ENCODE data around the gene FNDC3A.
A peak's percentile ranks its signal among the peaks of the same experiment; 100 is the strongest.

FNDC3A gene

DNA sequence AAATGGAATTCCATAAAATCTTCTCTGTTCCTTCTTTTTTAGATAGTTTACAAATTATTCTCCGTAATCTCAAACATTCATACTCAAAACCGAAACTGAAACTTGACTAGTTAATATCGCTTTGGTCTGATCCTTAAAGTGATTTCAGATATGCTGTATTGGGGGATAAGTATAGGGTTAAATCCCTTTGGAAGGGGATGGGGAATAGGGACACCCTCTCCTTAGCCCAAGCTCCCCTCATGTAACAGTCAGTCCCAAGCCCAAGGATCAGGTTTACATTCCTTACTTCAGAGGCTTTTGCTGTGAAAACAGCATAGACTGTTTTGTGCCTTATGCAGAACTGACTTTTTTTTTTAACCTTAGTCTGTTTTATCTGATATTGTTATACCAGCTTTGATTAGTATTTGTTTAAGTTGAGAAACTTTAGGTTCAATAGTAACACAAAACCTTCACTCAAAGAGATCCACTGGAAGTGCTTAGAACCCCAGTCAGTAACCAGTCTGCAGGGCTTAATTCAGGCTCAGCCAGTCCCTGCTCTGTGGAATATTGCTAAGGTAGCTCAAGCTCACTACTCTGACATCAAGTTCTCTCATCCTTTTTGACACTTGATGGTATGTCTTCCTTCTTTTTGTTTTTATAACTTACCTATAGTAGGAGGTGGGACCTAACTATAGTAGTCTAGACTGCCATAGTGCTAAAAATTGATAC is 282.5 kb downstream of the FNDC3A start:
- peak overlapping the region; percentile 20 for H3K4me3 ChIP-seq (ENCODE audit: control insufficient read depth, low read depth, low read length)
- DNase-seq (ENCODE audit: low read depth), result no peak
- TF ChIP-seq, protein P1, sequence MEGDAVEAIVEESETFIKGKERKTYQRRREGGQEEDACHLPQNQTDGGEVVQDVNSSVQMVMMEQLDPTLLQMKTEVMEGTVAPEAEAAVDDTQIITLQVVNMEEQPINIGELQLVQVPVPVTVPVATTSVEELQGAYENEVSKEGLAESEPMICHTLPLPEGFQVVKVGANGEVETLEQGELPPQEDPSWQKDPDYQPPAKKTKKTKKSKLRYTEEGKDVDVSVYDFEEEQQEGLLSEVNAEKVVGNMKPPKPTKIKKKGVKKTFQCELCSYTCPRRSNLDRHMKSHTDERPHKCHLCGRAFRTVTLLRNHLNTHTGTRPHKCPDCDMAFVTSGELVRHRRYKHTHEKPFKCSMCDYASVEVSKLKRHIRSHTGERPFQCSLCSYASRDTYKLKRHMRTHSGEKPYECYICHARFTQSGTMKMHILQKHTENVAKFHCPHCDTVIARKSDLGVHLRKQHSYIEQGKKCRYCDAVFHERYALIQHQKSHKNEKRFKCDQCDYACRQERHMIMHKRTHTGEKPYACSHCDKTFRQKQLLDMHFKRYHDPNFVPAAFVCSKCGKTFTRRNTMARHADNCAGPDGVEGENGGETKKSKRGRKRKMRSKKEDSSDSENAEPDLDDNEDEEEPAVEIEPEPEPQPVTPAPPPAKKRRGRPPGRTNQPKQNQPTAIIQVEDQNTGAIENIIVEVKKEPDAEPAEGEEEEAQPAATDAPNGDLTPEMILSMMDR (conservative IDR thresholded peaks at IDR 0.05; ENCODE audit: control insufficient read depth, insufficient read depth, low read depth, low read length), result no peak
